GM21447 (cell line): Measurements from ENCODE around the gene PPFIBP2.
"Not testable (repeated sequence)": the region's sequence is repeated elsewhere in the genome, so short reads cannot be mapped to it uniquely, and the experiment has no call there.

Source experiments
- ATAC-seq: cut with Tn5 transposase; IDR thresholded peaks from one replicate; pipeline ENCODE4 v1.9.1; 2021; ENCODE audit not compliant: unreplicated experiment

The PPFIBP2 gene

DNA sequence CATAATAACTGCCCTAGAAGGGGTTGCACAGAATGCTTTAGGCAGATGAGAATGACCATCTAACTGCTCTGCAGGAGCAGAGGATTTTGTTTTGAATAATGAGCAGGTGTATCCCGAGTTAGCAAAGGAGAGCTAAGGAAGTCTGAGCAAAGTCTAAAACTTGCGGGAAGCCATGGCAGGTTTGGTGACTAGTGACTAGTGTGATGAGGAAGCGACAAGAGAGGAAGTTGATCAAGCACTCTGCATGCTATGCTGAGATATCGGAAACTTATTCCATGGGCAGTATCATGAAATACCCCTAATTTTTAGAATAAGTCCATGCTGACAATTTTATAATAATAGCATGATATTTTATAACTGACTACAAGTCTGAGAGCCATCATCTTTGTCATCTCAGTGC, 15.6 kb upstream of the PPFIBP2 start:
- ATAC-seq = no peak

- ATAC-seq = no peak
These were observed 14.7 kb upstream of the PPFIBP2 start for GRCh38 chr11:7499081-7499480.

GRCh38 chr11:7500251-7500650, 13.5 kb upstream of the PPFIBP2 start:
- ATAC-seq = no peak

GRCh38 chr11:7501251-7501650, 12.5 kb upstream of the PPFIBP2 start:
- ATAC-seq = no peak

DNA sequence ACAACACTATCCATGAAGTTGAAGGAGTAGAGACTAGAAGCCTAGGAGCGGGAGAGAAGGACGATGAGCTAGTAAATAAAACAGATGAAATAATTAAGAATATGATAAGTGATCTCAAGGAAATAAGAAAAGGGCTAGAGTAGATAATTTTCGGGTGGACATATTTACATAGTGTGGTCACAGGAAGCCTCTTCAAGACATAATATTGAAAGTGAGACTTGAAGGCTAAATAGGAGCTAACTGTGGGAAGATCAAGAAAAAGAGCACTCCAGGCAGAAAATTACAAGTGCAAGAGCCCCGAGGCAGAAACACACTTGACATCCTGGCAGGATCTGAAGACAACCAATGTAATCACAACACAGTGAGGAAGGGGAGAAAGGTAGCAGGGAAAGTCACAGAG, 11.9 kb upstream of the PPFIBP2 start:
- peak; percentile 74 for ATAC-seq

- ATAC-seq = no peak
These were observed 7.6 kb upstream of the PPFIBP2 start for GRCh38 chr11:7506243-7506642.

GRCh38 chr11:7508087-7508486, 5.7 kb upstream of the PPFIBP2 start:
- no peak for ATAC-seq

DNA sequence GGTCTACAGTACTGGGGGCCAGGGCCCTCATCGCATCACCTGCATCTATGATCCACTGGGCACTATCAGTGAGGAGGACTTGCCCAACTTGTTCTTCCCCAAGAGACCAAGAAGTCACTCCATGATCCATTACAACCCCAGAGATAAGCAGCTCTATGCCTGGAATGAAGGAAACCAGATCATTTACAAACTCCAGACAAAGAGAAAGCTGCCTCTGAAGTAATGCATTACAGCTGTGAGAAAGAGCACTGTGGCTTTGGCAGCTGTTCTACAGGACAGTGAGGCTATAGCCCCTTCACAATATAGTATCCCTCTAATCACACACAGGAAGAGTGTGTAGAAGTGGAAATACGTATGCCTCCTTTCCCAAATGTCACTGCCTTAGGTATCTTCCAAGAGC, 3.8 kb upstream of the PPFIBP2 start:
- no peak for ATAC-seq

GRCh38 chr11:7511401-7511800, 2.4 kb upstream of the PPFIBP2 start:
- no peak for ATAC-seq

DNA sequence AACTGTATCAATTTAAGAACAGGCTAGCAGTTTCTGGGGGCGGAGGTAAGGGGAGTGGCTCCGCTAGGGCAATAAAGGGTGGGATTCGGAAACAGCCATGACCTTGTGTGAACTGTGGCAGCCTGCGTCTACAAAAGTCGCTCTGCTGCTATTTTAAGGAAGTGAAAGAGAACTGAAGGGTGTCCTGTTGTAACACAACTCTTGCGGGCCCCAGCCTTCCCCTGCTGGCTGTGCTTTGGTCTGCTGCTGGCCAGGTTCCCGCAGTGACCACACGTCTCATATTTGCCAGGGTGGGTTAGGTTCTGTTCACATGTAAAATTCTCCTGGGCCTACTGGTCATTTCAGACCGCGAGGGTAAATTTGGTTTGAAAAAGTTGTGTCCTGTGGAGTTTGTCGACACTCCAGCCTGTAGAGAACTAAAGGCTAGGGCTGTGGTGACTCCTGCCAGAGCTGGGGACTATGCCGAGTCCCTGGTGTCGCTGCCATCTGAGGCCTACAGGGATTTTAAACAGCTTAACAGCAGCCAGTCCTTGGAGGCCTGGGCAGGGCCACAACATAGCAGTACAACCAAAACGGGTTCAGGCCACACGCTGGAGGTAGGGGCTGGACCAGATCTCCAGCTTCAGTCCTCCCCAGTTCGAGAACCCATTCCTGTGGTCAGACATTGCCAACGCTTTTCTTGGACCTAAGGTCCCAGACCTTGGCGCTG, 1.1 kb upstream of the PPFIBP2 start:
- ATAC-seq = peak; percentile 73

- peak; percentile 6 for ATAC-seq
These were observed 346 bp downstream of the PPFIBP2 start for GRCh38 chr11:7514099-7514591.

DNA sequence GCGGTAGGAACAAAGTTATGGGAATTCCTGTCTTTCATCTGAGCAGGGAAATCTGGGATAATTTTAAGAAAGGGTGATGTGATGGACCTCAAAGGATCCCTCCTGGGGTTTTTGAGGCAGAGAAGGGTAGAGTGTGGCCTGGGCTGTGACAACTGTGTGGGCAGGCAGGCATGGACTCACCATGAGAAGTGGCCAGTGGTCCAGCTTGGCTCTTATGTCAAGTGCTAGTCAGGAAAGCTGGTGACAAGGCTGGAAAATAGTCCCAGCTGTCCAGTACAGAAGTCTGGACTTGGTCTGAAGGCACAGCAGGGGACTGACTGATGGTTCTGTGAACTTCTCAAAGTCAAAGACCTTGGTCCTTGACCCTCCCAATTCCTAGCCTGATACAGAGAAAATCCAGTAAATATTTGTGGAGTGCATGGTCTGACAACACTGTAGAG, 1.7 kb downstream of the PPFIBP2 start:
- no peak for ATAC-seq

DNA sequence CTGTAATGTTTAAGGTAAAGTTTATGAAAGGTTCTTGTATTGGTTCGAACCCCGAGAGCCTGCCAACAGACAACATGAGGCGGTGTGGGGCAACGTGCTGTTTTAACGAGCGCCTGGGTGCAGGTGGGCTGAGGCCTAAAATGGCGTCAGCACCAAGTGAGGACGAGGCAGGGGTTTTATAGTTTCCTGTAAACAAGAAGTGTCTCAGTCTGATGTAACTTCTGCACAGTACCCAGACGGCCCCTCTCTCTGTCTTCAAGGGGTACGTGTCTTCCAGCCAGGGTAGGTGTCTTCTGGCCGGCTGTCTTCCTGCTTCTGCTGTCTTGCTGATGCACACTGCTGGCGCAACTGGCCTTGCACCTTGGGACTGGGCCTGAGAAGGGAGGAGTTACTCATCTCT, 2.7 kb downstream of the PPFIBP2 start:
- no peak for ATAC-seq

- not testable (repeated sequence) for ATAC-seq
These were observed 3.9 kb downstream of the PPFIBP2 start for GRCh38 chr11:7517743-7518142.

DNA sequence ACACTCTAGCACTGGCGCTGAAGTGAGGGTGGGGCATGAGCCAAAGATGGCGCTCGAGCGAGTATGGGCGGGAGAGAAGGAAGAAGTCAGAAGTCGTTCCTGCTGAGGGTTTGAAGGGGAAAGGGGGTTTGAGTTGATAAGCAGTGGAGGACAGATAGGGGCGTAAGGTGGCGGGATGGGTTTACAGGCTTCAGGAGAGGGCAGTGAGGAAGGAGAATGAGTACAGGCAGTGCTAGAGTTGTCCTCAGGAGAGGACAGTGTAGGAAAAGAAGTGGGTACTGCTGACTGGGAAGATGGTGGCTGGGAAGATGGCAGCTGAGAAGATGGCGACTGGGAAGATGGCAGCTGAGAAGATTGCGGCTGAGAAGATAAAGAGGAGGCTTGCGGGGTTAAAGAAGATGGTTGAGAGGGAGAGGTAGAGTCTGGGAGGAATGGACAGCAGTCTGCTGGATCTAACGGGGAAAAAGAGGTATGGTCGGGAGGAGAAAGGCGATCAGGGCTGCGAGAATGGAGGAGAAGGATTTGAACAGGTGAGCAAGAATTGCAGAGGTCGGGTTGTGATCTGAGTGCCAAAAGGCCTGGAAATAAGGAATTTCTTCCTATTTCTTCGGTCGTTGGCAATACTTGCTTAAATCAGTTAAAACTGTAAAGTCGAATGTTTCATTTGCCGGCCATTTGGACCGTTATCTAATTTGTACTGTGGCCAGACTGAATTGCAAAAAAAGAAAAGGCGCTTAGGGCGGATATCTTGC, 5.2 kb downstream of the PPFIBP2 start:
- no peak for ATAC-seq

- peak; percentile 50 for ATAC-seq
These were observed 6.5 kb downstream of the PPFIBP2 start for GRCh38 chr11:7520011-7520942.

- ATAC-seq = peak; percentile 82
These were observed 7.2 kb downstream of the PPFIBP2 start for GRCh38 chr11:7520981-7521487.

- no peak for ATAC-seq
These were observed 8.3 kb downstream of the PPFIBP2 start for GRCh38 chr11:7522121-7522520.

GRCh38 chr11:7522546-7522945, 8.7 kb downstream of the PPFIBP2 start:
- no peak for ATAC-seq

DNA sequence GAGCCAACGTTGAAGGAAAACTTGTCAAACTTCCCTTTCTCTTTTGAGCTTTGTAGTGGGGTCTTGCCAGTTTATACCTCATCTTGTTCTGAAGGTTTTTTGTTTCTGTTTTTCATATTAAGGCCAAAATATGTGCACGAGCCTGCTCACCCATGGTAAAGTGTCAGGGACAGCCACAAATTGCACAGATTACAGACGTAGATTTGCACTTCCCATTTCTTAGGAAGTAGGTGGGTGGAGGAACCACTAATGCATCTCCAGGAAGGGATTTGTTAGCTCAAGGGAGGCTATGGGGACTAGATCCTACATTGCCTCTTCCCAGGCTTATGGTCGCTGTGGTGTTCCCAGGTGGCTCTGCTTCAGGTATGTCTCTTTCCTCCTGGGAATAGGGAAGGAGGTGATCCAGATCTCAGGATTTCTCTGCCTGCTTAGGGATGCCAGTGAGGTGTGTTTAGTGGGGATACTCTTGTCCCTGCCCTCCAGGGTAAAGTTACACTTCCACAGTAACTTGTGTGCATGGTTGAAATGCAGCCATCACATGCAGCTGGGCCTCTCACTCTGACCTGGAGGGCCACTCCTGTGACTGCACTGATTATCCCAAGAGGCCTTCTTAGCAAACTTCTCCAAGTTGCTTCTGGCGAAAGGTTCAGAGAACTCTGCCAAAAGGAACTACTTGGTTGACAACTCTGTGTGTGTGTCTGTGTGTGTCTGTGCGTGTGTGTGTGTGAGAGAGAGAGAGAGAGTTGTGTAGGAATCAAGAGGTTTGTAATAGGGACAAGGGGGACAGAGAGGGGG, 9.8 kb downstream of the PPFIBP2 start:
- ATAC-seq = no peak
